SU-DHL-6 (cell line): Measurements from ENCODE around the gene PDE7B.

Experiments used
- EZH2phosphoT487 ChIP-seq: fragments of 200-600 bp; sonication (generic), shearing (Covaris generic); conservative IDR thresholded peaks from 2 replicates; pipeline ENCODE4 v1.6.1; 2018; ENCODE audit warnings: mild to moderate bottlenecking, antibody characterized with exemption, low read length, moderate library complexity, mixed read lengths
- TF ChIP-seq, protein P1 (sequence below): fragments of 200-600 bp; sonication (generic); IDR thresholded peaks from one replicate; pipeline ENCODE4 v1.5.1; 2017; ENCODE audit warnings: antibody characterized with exemption, mild to moderate bottlenecking, low read length, moderate library complexity; ENCODE audit not compliant: insufficient read depth, poor library complexity, severe bottlenecking

DNA sequence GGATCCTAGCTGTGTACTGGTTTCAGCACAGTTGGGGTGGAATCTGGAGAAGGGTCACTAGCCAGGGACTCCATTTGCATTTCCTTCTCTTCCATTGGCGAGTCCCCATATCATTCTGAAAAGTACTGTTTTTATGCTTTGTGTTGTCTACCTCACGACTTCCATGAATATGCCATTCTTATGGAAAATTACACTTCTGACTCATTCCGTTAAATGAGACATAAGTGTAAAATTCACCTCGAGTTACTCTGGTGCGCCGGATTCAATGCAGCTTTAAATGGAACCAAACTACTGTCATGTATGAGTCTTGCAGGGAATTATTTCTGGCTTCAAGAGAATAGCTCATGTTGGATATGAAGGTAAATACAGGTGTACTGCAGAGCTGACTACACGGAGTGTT is 99.2 kb downstream of the PDE7B start:
- TF ChIP-seq, protein P1, sequence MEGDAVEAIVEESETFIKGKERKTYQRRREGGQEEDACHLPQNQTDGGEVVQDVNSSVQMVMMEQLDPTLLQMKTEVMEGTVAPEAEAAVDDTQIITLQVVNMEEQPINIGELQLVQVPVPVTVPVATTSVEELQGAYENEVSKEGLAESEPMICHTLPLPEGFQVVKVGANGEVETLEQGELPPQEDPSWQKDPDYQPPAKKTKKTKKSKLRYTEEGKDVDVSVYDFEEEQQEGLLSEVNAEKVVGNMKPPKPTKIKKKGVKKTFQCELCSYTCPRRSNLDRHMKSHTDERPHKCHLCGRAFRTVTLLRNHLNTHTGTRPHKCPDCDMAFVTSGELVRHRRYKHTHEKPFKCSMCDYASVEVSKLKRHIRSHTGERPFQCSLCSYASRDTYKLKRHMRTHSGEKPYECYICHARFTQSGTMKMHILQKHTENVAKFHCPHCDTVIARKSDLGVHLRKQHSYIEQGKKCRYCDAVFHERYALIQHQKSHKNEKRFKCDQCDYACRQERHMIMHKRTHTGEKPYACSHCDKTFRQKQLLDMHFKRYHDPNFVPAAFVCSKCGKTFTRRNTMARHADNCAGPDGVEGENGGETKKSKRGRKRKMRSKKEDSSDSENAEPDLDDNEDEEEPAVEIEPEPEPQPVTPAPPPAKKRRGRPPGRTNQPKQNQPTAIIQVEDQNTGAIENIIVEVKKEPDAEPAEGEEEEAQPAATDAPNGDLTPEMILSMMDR, result no peak
- TF ChIP-seq EZH2phosphoT487, result no peak
